GM19238 (cell line): ENCODE data around the gene SENP2.
"Not testable (repeated sequence)": the region's sequence is repeated elsewhere in the genome, so short reads cannot be mapped to it uniquely, and the experiment has no call there.

Experiments
- DNase-seq: peaks from one replicate; pipeline ENCODE4 v3.0.0; 2011; ENCODE audit warnings: low spot score; ENCODE audit not compliant: insufficient read length

Gene SENP2

GRCh38 chr3:185585518-185585858 lies 607 bp upstream of the SENP2 start:
- no peak for DNase-seq

DNA sequence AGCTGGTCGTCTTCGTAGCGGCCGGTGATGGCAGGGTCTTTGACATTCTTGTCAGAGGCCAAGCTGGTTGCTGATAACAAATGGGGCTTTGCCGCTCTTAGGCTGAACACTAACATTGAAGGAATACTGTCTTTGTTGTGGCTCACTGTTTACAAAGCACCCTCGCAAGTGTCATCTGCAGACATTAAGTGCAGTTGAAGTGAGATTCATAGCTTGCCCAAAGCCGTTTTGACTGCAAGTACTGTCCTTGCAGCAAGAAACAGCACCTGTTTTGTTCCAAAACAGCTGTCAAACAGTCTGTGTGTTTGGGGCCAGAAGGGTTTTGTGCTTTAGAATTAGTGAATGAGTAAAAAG lies 568 bp downstream of the SENP2 start:
- no peak for DNase-seq

- DNase-seq: no peak
Observed at GRCh38 chr3:185594073-185594472, 8.0 kb downstream of the SENP2 start.

- no peak for DNase-seq
Observed at GRCh38 chr3:185595526-185595925, 9.4 kb downstream of the SENP2 start.

DNA sequence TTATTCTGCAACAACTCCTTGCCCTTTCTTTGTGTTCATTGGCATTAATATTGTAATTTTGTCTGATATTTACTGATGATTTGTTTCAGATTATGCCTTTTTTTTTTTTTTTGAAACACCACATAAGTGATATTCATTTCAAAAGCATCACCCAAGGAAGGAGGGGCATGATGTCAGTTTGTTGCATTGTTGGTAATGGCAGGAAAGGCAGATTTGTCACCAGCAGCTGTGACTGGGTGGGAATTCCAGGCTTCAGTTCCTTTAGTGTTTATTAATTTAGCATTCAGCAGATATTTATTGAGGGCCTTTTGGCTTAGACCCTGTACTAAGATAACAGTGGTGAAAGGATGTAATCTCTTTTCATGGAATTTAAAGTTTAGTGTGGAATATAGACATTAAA lies 19.5 kb downstream of the SENP2 start:
- DNase-seq: no peak

GRCh38 chr3:185606196-185606595 lies 20.1 kb downstream of the SENP2 start:
- DNase-seq: no peak

GRCh38 chr3:185613016-185613415 lies 26.9 kb downstream of the SENP2 start:
- no peak for DNase-seq

- DNase-seq: no peak
Observed at GRCh38 chr3:185623939-185624665, 38.0 kb downstream of the SENP2 start.

- no peak for DNase-seq
Observed at GRCh38 chr3:185625784-185626183, 39.7 kb downstream of the SENP2 start.

DNA sequence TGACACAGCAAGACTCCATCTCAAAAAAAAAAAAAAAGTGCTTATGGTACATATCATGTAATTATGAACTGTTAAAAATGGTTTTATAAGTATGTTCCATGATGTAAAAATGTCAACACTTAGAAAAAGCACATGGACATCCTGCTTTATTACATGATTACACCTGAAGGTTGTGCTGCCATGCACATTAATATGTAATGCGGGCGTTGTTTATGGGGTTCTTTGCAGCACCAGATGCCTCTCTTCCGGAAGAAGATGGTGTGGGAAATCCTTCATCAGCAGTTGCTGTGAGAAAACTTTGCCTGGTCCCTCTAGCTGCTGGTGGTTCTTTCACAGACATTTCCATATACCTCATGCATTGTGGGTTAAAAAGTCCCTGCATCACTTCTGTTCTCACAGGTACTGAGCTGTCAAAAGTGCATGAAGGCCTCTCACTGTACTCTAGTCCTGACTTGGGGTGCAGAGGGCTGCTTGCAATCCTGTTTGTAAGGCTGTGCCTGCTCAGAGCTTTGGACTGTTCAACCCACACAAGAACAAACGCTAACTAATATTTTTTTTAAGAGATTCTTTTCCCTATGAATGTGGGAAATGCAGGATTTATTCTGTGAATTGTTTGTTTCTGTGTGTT lies 43.6 kb downstream of the SENP2 start:
- DNase-seq: no peak

DNA sequence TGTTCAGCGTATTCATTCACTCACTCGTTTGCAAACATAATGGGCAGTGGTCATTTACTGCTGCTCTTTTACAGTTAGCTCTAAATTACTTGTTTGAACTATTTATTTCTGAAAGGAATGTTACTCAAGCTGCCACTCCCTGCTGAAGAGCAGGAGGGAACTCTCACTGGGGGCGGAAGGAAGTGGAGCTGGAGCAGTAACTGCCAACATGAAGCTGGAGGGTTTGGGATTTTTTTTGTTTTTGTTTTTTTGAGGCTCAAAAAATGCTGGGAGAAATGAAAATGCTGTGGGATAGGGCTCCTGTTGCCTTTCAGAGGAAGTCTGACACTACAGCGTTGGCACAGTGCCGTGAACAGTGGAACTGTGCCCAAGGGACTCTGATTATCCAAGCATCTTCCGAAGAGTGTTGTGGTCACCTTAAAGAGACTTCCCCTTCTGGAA lies 44.1 kb downstream of the SENP2 start:
- no peak for DNase-seq

DNA sequence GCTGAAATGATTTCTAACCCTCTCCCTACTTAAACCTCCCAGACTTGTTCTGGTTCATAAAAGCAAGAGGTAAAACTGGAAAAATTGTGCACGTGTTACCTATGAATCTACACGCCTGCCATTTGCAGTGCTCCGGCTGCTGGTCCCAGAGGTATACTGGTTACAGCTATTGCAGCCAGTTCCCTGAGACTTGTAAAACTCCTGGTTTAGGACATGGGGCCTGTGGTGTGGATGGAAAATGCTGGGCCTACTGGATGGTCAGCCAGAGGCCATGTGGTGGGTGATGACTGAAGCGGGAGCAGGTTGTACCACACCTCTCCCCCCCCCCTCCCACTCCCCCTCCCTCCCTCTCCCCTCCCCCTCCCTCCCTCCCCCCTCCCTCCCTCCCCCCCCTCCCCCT lies 45.0 kb downstream of the SENP2 start:
- no peak for DNase-seq

- DNase-seq: no peak
Observed at GRCh38 chr3:185631508-185632206, 45.6 kb downstream of the SENP2 start.

DNA sequence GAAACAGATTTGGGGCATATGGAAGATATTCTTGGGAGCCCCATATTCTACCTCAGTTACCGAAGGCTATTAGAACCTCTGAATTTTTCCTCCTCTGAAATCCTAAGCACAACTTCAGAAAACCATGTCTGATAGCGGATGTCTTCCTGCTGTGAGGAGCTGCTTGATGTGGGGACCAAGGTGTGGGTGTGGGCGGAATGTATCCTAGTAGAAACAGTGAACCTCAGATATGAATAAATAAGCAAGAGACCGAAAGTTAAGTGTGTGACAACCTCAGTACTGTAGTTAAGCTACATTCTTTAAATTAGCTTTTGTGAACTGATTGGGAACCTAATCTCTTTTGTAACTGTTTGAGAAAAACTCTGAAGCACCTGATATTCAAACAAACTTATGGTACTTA lies 46.9 kb downstream of the SENP2 start:
- DNase-seq: no peak

- no peak for DNase-seq
Observed at GRCh38 chr3:185637388-185637787, 51.3 kb downstream of the SENP2 start.

GRCh38 chr3:185638651-185639050 lies 52.6 kb downstream of the SENP2 start:
- DNase-seq: not testable (repeated sequence)

DNA sequence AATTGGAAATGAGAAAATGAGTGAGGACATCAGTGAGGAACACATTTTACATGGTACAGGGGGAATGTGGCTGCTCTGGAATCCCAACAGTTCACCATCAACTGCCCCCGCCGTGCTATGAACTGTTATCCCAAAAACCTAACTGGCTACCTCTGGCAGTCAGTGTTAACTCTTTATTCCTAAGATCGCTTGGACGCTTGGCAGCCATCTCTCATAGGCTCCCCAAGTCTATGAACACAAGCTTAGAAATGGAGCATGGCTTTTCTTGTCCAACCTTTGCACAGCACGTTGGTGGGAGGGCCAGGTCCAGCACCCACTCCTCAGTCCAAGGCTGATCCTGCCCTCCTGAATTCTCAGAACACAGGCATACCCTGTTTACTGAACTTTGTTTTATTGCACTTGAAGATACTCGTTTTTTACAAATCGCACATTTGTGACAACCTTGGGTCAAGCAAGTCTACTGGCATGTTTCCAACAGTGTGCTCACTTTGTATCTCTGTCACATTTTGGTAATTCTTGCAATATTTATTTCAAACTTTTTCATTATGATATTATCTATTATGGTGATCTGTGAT lies 53.6 kb downstream of the SENP2 start:
- DNase-seq: no peak

DNA sequence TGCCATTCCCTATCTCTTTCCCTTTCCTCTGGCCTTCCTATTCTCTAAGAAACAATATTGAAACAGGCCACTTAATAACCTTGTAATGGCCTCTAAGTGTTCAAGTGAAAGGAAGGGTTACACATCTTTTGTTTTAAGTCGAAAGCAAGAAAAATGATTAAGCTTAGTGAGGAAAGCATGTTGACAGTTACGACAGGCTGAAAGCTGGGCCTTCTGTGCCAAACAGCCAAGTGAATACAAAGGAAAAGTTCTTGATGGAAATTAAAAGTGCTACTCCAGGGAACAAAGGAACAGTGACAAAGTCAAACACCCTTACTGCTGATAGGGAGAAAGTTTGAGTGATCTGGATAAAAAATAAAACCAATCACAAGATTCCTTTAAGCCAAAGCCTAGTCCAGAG lies 54.2 kb downstream of the SENP2 start:
- no peak for DNase-seq

- DNase-seq: not testable (repeated sequence)
Observed at GRCh38 chr3:185645191-185645590, 59.1 kb downstream of the SENP2 start.

DNA sequence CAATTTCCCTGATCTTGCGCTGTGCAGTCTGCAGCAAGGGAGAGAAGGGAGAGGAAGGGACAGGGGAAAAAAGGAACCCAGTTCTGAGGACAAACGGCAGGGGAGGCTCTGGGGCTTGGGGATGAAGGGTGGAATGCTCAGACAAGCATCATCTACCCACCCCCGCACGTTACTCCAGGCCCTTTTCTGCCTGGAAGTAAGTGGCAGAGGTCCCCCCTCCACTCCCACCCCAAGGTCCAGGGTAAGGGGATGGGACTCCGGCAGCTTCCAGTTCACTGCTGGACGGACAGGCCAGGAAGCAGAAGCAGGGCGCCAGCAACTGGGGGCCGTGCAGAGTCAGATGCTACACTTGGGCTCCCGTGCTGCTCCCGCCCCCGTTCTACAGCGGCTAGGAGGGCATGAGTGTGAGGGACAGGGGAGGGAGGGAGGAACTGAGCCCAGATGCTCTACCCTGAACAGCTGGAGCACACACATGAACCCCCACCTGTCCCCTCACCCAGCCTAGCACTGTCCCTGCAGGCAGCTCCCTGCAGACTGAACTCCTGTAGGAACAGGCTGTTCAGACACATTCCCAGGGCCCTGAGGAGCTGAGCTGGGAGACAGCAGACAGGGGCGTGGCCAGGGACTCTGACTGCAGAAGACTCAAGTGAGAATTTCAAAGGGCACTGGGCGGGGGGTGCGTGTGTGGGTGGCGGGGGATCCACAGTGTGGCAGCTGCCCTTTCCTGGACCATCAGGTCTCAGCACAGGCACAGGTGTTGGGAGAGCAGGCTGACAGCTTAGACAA lies 59.7 kb downstream of the SENP2 start:
- DNase-seq: no peak

- no peak for DNase-seq
Observed at GRCh38 chr3:185646382-185647133, 60.5 kb downstream of the SENP2 start.
